EH (cell line): ENCODE results near the gene RPS6KA4.
A peak's percentile ranks its signal among the peaks of the same experiment; 100 is the strongest.
"Not testable (repeated sequence)": the region's sequence is repeated elsewhere in the genome, so short reads cannot be mapped to it uniquely, and the experiment has no call there.

Experiments
- DNase-seq: peaks from one replicate; pipeline ENCODE4 v3.0.0-alpha.2; 2015; ENCODE audit warnings: low read depth

Gene RPS6KA4

DNA sequence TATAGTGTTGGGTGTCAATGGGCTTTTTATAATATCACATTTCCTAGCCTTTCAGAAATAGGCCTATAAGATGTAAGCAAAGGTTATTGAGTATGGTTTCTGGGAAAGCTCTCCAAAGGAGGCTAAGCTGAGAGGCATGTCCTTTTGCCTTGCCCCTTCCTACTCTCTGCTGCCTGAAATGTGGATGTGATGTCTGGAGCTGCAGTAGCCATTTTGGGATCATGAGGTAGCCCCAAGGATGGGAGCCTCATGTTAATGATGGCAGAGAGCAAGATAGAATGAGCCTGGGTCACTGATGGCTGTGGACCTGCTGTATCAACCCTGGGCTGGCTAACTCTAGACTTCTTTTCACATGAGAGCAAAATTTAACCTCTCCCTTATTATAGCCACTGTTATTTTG, 29.0 kb downstream of the RPS6KA4 start:
- no peak for DNase-seq

GRCh38 chr11:64388894-64389293, 29.9 kb downstream of the RPS6KA4 start:
- DNase-seq, result no peak

DNA sequence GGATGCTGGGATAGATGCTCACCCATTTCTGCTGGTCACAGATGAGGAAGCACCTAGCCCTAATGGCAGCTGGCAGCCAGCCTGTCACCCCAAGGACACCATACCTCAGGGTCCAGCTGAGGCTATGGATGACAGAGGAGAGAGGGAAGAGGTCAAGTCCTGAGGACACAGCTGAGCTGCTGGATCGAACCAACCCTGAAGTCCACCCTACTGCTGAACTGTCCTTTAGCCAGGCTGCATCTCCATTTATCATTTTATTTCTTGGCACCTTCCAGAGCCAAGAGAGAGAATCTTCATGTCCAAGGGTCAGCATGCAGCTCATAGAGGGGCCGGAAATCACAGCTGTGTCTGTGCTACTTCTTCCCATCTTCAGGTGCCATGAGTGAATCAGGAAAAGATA, 30.9 kb downstream of the RPS6KA4 start:
- DNase-seq, result no peak

GRCh38 chr11:64390558-64390957, 31.6 kb downstream of the RPS6KA4 start:
- DNase-seq, result no peak

GRCh38 chr11:64391839-64392238, 32.9 kb downstream of the RPS6KA4 start:
- no peak for DNase-seq

- DNase-seq, result no peak
Measured at GRCh38 chr11:64395545-64396078, 36.6 kb downstream of the RPS6KA4 start.

- peak; percentile 16 for DNase-seq
Measured at GRCh38 chr11:64396079-64396591, 37.2 kb downstream of the RPS6KA4 start.

DNA sequence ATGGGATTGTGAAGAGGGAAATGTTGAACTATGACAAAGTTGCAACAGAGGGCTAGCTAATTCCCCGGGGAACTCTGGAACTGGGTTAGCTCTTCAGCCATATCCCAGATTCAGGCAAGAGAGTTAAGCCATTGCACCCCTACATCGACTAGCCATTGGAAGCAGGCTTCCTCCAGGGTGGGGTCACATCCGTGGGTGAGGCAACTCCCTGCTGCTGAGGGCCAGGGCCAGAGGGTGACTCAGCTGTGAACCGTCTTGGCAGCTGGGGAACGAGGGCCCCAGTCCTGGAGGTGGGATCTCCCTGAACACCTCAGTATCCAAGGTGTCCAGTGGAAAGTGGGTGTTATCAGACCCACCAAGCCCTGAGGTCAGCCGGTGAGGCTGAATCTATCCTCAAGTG, 41.1 kb downstream of the RPS6KA4 start:
- DNase-seq, result no peak

DNA sequence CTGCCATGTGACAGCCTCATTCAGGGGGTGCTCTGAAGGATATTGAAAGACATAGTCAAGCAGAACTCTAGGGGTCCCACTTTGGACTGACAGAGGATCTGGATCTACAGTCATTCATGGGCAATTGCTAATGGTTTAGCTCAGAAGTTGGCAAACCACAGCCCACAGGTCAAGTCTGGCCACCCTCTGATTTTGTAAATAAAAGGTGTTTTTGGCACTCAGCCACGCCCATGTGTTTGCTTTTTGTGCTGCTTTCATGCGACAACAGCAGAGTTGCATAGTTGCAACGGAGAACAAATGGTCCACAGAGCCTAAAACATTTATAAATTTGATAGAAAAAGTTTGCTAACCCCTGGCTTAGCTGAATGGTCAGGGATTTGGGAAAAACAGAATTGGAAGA, 41.7 kb downstream of the RPS6KA4 start:
- DNase-seq, result no peak

GRCh38 chr11:64401775-64402174, 42.8 kb downstream of the RPS6KA4 start:
- DNase-seq, result no peak

DNA sequence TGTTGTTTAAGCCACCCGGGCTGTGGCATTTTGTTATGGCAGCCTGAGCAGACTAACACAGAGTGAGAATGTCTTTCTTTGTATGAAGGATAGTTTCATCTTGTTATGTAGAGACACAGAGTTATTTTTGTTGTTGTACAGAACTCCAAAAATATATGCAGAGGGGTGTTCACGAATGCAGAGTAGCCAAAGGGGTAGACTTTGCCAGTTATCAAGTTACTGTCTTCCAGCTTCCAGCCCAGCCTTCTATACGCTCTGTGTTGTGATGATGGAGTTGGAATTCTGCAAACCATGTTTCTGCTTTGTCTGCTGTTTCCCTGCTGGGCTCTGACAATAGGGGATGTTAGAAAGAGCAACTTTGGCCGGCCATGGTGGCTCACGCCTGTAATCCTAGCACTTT, 44.1 kb downstream of the RPS6KA4 start:
- no peak for DNase-seq

DNA sequence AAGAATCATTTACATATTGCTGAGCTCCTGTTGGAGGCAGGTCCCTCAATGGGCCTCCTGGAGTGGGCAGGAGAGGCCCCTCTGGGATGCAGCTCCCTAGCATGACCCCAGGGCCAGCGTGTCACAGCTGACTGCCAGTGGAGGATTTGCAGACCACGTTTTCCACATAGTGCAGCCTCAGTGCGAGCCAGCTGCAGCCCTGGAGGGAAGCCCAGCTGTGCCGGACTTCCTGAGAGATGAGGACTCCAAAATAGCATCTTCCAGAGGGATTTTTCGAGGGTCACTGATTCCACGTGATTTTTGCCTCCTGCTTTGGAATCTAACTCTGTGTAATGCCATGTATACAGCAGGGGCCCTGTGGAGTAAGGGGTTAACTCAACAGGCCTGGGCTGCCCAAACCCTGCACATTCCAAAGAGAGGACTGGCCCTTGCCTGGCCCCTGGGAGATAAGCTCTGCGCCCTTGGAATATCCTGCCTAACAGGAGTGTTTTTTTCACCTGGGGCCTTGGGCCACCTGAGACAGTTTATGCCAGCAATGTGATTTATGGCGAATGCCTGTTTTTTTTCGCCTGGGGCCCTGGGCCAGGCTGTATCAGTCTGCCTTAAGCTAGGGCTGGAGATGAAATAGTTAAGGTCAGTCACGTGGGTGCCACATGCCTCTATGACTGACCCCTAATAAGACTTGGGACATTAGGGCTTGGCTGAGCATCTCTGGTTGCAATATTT, 47.4 kb downstream of the RPS6KA4 start:
- no peak for DNase-seq

DNA sequence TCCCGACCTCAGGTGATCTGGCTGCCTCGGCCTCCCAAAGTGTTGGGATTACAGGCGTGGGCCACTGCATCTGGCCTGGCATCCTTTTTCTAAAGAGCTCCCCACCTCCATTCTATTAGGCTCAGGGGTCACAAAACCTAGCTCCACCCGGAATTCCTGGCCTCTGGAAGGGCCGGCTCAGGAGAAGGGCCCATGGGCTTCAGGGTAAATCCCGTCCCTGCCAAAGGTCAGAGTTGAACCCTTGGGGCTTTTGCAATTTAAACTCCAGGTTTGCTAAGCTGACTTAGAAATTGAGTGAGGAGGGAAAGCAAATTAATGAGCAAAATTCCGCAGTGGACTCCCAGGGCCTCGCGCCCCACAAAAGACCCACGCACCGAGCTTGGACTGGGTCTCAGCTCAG, 48.3 kb downstream of the RPS6KA4 start:
- no peak for DNase-seq

- DNase-seq, result no peak
Measured at GRCh38 chr11:64407630-64408029, 48.7 kb downstream of the RPS6KA4 start.

DNA sequence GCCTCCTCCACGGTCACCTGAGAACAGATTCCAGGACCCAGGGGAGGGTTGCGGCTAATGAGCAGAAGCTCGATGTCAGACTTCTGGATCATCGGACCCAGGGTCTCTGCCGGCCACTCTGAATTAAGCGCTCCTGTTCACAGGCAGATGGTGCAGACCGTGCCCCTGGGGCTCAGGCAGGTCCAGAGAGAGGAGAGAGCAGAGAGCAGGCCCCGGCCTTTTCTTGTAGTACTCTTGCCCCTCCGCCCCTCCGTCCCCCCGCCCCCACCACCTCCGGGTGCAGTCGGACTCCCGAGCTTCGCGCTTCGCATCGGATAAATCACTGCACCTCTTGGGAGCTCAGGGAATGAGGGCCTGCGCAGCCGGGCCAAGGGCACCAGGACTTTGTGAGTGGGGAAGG, 50.3 kb downstream of the RPS6KA4 start:
- no peak for DNase-seq

- no peak for DNase-seq
Measured at GRCh38 chr11:64409707-64410403, 50.9 kb downstream of the RPS6KA4 start.

- no peak for DNase-seq
Measured at GRCh38 chr11:64410404-64410734, 51.4 kb downstream of the RPS6KA4 start.

DNA sequence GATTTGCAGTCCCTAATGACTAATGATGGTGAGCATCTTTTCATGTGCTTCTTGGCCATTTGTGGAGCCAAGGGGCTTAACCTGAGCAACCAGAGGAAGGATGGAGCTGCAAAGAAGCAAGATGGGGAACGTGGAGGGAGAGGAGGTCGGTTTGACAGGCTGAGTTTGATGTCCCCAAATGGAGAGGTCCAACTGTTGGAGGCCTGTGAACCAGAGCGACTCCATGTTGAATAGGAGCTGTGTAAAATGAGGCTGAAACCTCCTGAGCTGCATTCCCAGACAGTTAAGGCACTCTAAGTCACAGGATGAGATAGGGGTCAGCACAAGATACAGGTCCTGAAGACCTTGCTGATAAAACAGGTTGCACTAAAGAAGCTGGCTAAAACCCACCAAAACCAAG, 54.5 kb downstream of the RPS6KA4 start:
- DNase-seq, result no peak

- no peak for DNase-seq
Measured at GRCh38 chr11:64415286-64415685, 56.3 kb downstream of the RPS6KA4 start.

- no peak for DNase-seq
Measured at GRCh38 chr11:64415996-64416728, 57.2 kb downstream of the RPS6KA4 start.

- DNase-seq, result not testable (repeated sequence)
Measured at GRCh38 chr11:64418233-64418632, 59.3 kb downstream of the RPS6KA4 start.

- no peak for DNase-seq
Measured at GRCh38 chr11:64419257-64419790, 60.4 kb downstream of the RPS6KA4 start.
